ENCODE data around the gene ACSBG1.

Gene ACSBG1

DNA sequence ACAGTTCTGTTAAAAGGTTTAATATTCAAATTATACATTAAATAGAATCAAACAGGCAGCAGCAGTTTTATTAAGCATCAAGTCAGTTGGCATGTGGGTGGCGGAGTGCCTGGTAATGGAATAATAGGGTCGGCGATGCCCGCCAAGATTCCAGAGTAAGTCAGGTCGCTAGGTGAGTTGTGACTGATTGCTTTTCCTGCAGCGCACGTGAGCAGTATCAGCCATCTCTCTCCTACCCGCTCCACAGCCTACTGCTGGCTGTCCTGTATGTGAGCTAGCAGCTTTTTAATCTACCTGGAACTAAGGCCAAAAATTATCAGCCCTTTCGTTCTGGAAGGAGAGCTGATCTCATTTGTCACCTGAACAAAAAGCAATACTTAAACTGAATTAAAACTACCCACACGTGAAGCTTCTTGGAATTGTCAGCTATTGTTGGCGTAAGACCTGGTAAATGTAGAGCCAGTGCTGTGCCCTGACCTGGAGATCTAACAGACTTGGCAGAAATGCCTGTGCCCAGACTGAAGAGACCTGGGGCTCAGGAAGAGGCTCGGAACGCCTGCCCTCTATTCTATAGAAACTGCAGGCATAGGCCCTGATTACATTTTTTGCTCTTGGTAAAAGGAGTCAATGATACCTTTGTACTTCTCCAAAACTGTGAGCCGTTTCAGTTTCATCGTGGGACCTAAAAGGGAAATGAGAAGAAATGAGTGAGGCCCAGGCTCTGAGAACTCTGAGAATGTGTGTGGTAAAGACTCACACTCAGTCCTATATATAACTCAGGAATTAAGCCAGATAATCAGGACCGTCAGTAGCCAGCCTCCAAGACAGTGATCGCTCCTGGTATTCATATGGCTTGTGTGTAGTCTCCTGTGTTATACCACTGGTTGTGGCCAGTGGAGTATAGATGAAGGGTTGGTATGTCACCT, 63.3 kb downstream of the ACSBG1 start:
- TF ChIP-seq, protein P1, sequence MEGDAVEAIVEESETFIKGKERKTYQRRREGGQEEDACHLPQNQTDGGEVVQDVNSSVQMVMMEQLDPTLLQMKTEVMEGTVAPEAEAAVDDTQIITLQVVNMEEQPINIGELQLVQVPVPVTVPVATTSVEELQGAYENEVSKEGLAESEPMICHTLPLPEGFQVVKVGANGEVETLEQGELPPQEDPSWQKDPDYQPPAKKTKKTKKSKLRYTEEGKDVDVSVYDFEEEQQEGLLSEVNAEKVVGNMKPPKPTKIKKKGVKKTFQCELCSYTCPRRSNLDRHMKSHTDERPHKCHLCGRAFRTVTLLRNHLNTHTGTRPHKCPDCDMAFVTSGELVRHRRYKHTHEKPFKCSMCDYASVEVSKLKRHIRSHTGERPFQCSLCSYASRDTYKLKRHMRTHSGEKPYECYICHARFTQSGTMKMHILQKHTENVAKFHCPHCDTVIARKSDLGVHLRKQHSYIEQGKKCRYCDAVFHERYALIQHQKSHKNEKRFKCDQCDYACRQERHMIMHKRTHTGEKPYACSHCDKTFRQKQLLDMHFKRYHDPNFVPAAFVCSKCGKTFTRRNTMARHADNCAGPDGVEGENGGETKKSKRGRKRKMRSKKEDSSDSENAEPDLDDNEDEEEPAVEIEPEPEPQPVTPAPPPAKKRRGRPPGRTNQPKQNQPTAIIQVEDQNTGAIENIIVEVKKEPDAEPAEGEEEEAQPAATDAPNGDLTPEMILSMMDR (conservative IDR thresholded peaks at IDR 0.05; ENCODE audit: low read depth): no peak
- no peak for DNase-seq (ENCODE audit: low spot score)
- no peak overlapping the region for H3K27ac ChIP-seq
- ChIA-PET POLR2A (ENCODE audit: low non-redundant PET) (no interaction called here), CTCF (no interaction called here)

DNA sequence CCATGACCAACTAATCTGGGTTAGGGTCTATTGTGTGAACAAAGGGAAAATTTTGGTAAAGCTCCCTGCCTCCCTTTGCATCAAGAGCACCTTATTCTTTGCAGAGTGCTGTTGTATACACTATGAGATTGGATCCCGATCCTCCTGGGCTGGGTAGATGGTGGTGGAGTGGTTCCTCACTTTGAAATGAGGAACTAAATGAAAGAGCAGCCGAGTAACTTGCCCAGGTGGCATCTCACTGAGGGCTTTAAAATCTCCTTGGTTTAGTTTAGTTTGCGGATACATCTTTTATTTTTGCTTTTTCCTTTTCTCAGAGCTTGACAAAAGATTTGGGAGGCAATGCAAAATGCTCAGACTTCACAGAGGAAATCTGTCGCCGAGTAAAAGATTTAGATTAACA, 65.8 kb downstream of the ACSBG1 start:
- POLR2A ChIA-PET (ENCODE audit: low non-redundant PET): no interaction called here
- TF ChIP-seq, protein P1 (conservative IDR thresholded peaks at IDR 0.05; ENCODE audit: low read depth): no peak
- H3K27ac ChIP-seq: no peak overlapping the region
- CTCF ChIA-PET: interaction anchor here (0.6 kb wide), 2 partner anchors 509 to 702 kb away, joined by 3 to 5 read pairs; no protein-coding TSS in a partner anchor
- DNase-seq (ENCODE audit: low spot score): no peak

DNA sequence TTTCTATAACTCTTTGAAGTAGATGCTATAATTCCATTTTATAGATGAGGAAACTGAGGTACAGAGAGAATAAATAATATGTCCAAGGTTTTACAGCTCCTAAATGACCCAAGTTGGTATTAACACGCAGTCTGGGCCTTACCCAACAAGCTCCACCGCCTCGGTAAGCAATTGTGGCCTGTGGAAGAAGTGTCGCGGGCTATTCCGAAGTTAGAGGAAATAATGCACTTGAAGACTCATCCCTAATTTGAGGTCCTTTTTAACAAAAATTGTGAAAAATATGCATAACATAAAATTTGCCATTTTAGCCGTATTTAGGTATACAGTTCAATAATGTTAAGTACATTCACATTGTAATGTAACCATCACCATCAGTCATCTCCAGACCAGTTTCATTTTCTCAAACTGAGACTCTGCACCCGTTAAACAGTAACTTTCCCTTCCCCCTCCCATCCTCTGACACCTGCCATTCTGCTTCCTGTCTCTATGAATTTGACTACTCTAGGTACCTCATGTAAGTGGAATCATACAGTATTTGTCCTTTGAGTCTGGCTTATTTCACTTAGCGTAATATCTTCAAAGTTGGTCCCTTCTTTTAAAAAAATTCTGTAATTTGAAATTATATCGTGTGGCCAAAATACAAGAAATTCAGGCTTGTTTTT, 67.0 kb downstream of the ACSBG1 start:
- POLR2A ChIA-PET (ENCODE audit: low non-redundant PET): no interaction called here
- CTCF ChIA-PET: no interaction called here
- TF ChIP-seq, protein P1 (conservative IDR thresholded peaks at IDR 0.05; ENCODE audit: low read depth): no peak
- no peak overlapping the region for H3K27ac ChIP-seq
- no peak for DNase-seq (ENCODE audit: low spot score)

DNA sequence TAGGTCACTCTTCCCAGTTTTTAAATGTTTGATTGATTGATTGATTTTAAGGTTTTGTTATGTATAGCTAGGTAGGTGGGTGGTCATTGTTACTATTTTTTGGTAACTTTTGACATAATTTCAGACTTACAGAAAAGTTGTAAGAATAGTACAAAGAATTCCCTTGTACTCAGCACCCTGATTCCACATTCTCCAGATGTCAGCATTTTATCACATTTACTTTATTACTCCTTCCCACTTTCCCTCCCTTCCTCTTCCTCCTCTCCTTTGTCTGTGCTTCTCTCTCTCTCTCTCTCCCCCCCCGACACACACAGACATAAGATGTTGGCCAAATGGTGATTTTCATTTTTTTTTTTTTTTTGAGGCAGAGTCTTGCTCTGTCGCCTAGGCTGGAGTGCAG, 70.4 kb downstream of the ACSBG1 start:
- TF ChIP-seq, protein P1 (conservative IDR thresholded peaks at IDR 0.05; ENCODE audit: low read depth): no peak
- ChIA-PET CTCF (no interaction called here), POLR2A (ENCODE audit: low non-redundant PET) (no interaction called here)

DNA sequence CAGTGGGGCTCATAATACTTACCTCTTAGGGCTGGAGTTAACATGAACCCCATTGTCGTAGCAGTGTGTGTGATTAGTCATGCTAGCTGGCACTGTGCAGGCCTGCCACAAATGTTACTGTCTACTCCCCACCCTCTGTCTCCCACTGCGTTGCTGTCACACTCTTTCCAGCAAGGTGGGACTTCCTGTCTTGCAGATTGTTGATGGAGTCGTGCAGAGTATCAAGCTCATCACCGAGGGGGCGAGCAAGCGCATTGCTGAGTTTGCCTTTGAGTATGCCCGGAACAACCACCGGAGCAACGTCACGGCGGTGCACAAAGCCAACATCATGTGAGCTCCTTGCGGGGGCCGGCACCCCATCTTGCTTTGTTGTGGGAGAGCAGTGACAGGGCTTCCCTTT, 72.3 kb downstream of the ACSBG1 start:
- TF ChIP-seq, protein P1 (conservative IDR thresholded peaks at IDR 0.05; ENCODE audit: low read depth): no peak
- POLR2A ChIA-PET (ENCODE audit: low non-redundant PET): no interaction called here
- no peak for DNase-seq (ENCODE audit: low spot score)
- H3K27ac ChIP-seq: no peak overlapping the region
- CTCF ChIA-PET: interaction anchor here (1.0 kb wide), 1 partner anchor 54 kb away, joined by 3 read pairs; no protein-coding TSS in a partner anchor

More for the DNA sequence above, 70.4 kb downstream of the ACSBG1 start:
- no peak for DNase-seq (ENCODE audit: low spot score)
- H3K27ac ChIP-seq: no peak overlapping the region

DNA sequence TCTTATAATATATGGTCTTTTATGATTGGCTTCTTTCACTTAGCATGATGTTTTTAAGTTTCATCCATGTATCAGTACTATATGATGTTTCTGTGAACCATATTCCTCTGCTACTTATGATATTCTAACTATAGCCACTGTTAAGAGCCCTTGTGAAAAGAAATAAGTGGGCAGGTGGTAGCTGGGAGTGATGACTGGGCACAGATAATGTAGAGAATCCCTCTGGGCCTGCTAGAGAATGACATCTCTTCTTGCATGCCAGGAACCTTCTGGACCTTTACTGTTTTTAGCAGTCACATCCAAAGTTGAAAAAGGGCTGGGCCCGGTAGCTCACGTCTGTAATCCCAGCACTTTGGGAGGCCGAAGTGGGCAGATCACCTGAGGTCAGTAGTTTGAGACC, 75.0 kb downstream of the ACSBG1 start:
- POLR2A ChIA-PET (ENCODE audit: low non-redundant PET): no interaction called here
- CTCF ChIA-PET: interaction anchor here (0.6 to 1.3 kb wide), 3 partner anchors 51 to 311 kb away, joined by 3 to 4 read pairs (median 4); no protein-coding TSS in a partner anchor
- TF ChIP-seq, protein P1 (conservative IDR thresholded peaks at IDR 0.05; ENCODE audit: low read depth): no peak
- DNase-seq (ENCODE audit: low spot score): no peak
- H3K27ac ChIP-seq: no peak overlapping the region

All from RWPE1 (cell line).